HG02870 (cell line): ENCODE data around the gene RNFT2.
"Not testable (repeated sequence)": the region's sequence is repeated elsewhere in the genome, so short reads cannot be mapped to it uniquely, and the experiment has no call there.

Experiments used
- ATAC-seq: cut with Tn5 transposase; IDR thresholded peaks from one replicate; pipeline ENCODE4 v1.9.1; 2021; ENCODE audit warnings: mild to moderate bottlenecking, moderate library complexity; ENCODE audit not compliant: unreplicated experiment

Gene RNFT2

DNA sequence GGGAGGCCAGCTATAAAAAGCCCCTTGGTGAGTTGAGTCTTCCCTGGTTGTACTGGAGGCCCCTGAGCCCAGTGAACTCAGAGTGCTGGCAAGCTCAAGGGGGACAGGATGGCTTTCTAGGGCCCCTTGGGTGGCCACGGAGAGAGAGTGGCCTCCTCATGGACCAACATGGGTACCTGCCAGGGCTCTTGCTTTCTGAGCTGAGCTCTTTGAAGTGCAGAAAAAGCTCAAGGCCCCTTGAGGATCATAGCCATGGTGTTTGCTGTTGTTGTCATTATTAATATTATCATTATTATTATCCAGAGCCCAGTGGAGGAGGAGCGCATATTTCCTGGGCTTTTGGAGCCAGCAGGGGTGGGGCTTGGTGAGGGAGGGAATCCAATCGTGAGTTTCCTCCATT lies 6.7 kb downstream of the RNFT2 start:
- no peak for ATAC-seq

DNA sequence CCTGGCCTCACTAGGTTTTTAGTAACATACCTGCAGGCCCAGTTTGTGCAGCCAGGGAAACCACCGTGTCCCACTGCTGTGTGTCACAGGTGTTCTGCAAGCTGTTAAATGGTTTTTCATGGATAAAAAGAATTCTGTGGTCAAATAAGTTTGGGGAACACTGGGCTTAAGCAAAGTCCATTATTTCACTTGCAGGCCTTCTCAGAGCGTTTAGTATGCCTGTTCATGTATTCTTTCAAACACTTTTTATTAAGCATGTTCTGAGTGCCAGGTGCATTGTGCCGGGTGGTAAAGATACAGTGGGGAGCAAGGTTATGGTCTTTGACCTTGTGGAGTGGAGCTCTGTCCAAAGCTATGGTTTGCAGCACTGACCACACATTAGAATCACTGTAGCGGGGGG lies 7.4 kb downstream of the RNFT2 start:
- no peak for ATAC-seq

DNA sequence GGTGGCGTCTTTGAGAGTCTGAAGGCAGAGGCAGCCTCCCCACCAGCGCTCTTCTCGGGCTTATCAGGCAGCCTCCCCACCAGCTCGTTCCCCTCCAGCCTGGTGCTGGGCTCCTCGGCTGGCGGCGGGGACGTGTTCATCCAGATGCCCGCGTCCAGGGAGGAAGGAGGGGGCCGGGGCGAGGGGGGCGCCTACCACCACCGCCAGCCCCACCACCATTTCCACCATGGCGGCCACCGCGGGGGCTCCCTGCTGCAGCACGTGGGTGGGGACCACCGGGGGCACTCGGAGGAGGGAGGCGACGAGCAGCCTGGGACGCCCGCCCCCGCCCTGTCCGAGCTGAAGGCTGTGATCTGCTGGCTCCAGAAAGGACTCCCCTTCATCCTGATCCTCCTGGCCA lies 11.8 kb downstream of the RNFT2 start:
- no peak for ATAC-seq

DNA sequence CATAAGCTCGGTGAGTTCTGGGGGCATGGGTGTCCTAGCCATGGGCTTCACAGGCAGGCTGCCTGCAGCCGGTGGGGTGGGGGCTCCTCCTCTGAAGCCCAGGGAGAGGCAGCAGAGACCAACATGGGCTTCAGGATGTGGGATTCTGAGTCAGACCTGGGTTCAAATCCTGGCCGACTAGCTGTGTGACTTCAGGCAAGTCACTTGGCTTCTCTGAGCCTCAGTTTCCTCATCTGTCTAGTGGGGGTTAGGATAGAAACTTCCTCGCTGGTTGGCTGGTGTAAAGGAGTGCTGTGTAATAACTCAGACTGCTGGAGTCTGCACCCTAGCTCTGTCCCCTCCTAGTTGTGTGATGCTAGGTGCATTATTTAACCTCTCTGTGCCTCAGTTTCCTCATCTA lies 12.2 kb downstream of the RNFT2 start:
- ATAC-seq = no peak

DNA sequence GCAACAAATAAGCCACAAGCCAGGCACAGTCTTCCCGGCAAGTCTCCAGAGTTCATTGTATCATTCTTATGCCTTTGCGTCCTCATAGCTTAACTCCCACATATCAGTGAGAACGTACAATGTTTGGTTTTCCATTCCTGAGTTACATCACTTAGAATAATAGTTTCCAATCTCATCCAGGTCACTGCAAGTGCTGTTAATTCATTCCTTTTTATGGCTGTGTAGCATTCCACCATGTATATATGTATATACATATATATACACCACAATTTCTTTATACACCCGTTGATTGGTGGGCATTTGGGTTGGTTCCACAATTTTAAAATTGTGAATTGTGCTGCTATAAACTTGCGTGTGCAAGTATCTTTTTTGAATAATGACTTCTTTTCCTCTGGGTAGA lies 16.0 kb downstream of the RNFT2 start:
- not testable (repeated sequence) for ATAC-seq

DNA sequence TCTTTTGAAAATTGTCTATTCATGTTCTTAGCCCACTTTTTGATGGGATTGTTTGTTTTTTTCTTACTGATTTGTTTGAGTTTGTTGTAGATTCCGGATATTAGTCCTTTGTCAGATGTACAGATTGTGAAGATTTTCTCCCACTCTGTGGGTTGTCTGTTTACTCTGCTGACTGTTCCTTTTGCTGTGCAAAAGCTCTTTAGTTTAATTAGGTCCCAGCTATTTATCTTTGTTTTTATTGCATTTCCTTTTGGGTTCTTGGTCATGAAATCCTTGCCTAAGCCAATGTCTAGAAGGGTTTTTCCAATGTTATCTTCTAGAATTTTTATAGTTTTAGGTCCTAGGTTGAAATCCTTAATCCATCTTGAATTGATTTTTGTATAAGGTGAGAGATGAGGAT lies 16.7 kb downstream of the RNFT2 start:
- not testable (repeated sequence) for ATAC-seq

DNA sequence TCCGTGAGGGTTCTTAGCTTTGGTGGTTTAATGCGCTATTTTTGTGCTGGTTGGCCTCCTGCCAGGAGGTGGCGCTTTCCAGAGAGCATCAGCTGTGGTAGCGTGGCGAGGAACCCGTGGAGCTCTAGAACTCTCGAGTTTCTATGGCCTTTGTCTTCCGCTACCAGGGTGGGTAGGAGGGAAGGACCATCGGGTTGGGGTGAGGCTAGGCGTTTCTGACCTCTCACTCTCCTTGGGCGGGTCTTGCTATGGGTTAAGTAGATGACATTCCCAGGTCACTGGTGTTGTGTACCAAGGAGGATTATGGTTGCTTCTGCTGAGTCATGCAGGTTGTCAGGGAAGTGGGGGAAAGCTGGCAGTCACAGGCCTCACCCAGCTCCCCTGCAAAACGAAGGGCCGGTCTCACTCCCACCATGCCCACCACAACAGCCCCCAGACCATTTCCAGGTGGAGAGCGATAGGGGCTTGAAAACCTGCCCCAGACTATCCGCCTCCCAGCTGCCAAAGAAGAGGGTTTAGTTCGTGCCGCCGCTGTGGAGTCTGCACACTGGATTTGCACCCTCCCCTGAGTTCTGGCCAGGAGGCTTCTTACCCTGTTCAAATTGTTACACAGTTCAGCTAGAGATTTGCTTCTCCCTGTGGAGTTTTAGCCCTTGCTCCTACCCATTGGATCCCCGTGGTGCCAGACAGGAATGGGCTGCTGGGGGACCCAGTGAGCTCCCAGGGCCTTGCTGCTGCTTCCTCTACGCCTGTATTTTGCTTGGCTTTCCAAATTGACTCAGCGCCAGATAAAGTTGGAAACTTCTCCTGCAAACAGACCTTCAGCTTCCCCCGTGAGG lies 21.9 kb downstream of the RNFT2 start:
- no peak for ATAC-seq

DNA sequence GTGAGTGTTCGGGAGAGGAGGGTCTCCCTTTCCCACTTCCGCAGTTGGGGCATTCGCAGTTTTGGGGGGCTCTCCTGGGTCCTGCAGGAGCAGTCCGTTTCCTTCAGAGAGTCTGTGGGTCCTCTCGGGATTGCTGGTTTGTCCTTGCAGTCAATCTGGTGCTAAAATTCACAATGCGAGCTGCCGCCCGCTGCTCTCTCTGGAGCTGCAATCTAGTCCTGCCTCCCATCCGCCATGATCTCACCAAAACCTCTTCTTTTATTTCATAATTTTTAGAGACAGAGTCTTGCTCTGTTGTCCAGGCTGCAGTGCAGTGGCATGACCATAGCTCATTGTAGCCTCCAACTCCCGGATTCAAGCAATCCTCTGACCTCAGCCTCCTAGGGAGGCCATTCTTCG lies 22.5 kb downstream of the RNFT2 start:
- no peak for ATAC-seq

DNA sequence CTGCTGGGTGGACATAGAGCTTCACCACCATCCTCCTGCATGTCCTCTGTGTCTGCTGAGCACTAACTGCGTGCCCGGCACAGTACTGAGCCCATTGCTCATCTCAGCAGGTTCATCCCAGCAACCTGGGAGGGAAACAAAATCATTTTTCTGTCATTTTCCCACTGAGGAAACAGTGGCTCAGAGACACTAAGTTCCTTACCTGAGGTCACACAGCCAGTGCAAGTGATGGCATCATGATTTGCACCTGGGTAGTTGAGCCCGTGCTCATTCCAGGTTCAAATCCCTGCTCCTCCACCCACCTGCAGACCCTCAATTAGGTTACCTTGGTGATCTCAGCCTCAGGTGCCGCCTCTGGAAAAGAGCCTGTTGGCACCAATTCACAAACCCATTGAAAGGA lies 23.4 kb downstream of the RNFT2 start:
- no peak for ATAC-seq

DNA sequence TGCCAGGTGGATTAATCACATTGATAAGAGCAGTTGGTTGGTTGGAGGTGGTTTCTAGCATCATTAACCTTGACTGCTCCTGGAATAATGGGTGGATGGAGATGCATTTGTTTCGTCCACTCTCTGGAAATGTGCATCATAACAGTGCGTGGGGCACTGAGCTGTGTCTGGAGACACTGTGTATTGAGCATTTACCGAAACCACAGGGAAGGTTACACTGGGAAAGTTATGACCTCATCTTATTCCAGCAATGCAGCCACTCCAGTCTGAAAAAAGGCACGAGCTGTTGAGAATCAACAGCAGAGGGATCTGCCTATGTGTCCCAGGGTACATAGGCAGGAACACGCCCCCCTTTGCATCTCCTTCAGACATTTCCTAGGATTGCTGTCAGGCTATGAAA lies 27.2 kb downstream of the RNFT2 start:
- ATAC-seq = no peak

DNA sequence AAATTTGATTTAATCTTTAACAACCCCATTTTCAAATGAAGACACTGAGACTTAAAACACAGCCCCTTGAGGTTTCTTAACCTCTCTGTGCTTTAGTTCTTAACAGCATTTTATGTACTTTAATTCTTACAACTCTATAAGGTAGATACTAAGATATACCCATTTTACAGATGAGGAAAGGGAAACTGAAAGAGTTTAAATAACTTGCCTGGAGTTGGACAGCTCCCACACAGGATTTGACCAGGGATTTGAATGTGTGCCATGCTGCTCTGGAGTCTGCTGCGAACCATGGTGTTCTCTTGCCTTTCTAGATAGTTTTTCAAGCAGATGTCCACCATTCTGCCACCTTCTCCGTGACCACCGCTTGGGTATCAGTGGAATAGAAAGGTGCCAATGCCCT lies 28.2 kb downstream of the RNFT2 start:
- ATAC-seq = no peak

DNA sequence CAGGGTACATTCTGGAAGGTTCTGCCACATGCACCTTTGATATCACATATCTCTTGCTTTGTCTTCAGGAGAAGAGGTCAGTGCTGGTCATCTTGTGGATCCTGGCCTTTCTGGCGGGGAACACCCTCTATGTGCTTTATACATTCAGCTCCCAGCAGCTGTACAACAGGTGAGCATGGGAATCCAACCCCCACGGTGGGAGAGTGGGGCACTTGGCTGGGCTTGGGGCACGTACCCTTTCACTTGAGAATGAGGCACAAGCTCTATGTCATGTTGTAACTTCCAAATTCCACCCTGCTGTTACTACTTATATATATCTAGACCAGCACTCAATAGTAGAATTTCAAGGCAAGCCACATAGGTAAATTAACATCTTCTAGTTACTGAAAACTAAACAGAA lies 28.6 kb downstream of the RNFT2 start:
- ATAC-seq = no peak

DNA sequence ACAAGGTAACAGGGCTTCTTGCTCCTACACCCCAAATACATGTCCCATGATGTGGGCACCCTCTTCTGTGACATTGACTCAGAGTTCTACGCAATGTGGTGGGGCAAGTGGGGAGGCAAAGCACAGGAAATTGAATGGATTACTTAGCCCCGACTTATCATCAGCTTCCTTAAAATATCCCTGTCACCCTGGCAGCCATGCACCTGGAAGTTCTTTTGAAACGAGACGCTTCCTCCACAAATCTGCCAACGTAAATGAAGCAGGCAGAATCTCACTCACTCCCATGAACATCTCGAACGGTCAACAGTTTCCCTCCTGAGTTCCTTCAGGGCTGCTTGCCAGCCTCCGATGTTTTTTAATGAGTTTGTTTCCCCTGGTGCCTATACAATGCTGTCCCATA lies 33.5 kb downstream of the RNFT2 start:
- no peak for ATAC-seq

DNA sequence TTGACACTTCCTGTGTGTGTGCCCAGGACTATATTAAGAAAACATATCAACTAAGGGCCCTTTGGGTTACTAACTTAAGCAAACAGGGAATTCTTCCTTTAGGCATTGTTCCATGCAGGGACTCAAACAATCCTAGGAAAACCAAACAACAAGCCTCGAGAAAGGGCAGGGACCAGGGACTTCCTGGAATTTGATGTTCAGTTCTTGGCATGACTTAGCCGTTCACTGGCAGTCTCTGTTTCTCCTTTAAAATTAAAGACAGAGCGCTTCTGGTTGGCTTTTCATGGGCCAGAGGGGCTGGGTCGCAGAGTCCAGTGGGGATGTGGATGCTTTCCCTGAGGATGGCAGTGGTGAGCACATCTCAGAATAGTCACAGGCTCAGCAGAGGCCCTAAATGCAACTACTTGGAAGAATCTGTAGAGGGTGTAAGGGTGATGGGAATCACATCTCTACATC lies 35.2 kb downstream of the RNFT2 start:
- ATAC-seq = no peak

DNA sequence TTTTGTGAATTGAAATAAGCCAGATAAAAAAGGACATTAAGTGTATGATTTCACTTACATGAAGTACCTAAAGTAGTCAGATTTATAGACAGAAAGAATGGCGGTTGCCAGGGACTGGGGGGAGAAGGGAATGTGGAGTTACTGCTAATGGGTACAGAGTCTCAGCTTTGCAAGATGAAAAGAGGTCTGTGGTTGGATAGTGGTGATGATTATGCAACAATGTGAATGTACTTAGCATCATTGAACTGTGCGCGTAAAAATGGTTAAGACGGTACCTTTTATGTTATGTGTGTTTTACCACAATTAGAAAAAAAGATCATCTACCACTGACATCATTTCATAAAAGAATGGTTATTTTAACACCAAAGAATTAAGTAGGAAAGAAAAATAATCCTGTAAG lies 35.9 kb downstream of the RNFT2 start:
- no peak for ATAC-seq

DNA sequence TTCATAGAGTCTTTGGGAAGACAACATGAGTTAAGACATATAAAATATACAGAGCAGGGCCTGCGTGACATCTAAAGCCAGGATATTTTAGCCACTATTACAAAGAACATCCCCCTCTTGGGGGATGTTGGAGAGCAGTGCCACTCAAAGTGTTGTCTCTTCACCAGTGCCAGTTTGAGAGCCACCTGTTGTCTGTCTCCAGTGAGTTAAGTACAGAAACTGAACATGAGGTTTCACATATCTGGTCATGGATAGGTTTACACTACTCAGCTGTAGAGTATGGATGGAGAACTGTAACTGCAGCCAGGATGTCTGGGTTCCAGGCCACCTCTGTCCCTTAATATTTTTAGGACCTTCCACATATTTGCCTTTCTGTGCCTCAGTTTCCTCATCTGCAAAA lies 39.1 kb downstream of the RNFT2 start:
- ATAC-seq = no peak

DNA sequence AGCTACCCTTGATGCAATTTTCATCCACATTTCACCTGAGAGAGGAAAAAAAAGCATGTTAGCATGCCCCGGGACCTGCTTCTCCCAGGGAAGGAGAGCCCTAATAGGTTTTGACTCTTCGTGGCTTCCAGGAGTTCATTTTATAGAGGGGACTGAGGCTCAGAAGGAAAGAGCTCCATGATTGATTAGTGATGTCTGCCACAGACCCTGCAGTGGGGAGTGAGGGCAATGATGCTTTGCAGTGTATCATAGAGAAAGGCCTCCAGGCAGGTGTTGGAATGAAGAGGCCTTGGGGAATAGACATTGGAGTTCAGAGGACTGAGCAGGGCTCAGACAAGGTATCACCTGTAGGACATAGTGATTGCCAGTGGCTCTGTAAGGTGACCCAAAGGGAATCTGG lies 41.5 kb downstream of the RNFT2 start:
- ATAC-seq = no peak

DNA sequence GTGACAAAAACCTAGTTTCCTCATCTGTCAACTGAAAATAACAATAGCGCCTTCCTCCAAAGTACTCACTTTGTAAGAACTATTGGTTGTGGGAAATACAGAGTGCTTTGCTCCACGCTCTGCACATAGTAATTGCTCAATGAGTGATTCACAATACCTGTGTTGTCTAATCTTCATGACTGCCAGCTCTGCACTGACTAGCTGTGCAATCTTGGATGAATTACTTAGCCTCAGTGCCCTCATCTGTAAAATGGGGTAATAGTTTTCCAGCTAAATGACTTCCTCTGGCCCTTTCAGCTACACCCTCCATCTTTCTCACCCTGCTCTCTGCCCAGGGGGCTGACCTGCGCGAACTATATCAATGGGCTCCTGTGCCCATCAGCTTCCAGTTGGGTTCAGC lies 42.8 kb downstream of the RNFT2 start:
- ATAC-seq = no peak

DNA sequence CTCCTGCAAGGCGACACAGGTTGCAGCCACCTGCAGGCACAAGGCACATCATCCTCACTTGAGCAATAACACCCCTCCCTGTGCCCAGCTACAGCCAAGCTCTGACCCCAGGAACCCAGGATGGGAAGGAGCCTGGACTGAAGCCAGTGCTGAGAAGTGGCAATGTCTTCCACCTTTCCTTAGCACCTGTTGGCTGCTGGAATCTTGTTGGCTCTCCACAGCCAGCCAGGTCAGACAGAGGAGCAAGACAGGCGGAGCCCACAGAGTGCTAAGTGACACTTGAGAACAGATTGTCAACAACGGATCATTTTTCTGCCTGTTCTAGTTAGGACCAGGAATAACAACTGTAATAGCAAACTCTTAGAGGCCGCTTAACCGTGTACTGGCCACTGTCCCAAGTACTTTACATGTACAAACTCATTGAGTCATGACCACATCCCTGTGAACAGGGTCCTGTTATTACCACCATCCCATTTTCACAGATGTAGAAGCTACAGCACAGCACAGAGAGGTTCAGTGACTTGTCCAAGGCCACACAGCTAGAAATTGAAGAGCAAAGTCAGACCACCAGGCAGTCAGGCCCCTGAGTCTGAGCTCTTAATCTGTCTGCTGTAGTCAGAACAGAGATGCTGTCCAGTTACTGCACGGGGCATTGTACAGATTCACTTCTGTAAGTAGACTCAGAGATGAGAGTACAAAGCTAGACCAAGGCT lies 45.6 kb downstream of the RNFT2 start:
- ATAC-seq = no peak

DNA sequence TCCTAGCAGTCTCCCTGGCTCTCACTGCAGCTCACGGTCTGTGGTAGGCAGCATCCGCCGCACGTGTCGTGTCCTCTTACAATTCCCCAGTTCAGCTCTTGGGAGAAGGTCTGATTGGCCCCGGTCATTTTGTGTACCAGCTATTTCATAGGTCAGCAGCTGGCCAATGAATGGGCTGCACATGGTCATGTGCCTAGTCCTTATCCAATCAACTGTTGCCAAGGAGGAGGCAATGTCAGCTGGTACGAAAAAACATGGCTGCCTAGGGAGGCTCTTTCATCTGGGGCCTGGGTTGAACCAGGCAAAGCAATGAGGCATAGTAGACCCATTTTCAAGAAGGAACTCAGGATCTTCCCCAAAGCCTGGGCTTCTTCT lies 46.1 kb downstream of the RNFT2 start:
- no peak for ATAC-seq

DNA sequence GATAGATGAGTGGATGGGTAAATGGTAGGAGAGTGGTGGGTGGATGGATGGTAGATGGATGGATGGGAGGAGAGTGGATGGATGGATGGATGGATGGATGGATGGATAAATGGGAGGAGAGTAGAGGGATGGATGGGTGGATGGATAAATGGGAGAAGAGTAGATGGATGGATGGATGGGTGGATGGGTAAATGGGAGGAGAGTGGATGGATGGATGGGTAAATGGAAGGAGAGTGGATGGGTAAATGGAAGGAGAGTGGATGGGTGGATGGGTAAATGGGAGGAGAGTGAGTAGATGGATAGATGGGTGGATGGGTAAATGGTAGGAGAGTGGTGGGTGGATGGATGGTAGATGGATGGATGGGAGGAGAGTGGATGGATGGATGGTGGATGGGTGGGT lies 51.4 kb downstream of the RNFT2 start:
- ATAC-seq = not testable (repeated sequence)

DNA sequence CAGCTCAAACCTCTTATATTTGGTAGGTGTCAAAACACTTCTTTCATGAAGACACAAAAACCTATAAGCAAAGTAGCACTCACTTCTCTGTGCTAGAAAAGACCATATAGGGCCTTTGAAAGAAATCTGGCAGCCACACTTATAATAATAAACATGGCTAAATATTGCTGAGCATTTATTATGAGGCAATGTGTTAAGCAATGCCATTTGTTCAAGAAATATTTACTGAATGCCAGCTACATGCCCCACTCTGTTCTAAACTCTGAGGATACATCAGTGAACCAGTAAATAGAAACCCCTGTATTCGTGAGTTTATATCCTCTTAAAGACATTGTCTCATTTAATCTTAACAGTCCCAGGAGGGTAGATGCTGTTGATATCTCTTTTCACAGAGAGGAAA lies 52.0 kb downstream of the RNFT2 start:
- no peak for ATAC-seq

DNA sequence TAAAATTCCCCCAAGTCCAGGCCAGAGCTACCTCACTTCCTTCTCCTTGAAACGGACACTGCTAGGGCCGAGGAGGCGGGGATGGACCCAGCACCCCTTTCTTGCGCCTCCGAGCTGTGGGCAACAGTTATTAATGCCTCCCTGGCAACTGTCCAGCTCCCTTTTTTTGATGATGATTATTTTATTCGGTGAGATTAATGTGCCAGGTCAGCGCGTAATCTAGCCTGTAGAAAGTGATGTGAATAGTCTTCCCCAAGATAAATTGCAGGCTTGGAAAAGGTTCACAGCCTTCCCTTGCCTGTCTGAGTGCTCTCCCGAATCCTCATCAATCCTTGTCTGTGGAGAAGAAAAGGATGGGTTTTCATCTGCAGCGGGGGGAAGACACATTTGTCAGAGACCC lies 54.3 kb downstream of the RNFT2 start:
- ATAC-seq = no peak
